Measurements from ENCODE around the gene NSD2.

DNA sequence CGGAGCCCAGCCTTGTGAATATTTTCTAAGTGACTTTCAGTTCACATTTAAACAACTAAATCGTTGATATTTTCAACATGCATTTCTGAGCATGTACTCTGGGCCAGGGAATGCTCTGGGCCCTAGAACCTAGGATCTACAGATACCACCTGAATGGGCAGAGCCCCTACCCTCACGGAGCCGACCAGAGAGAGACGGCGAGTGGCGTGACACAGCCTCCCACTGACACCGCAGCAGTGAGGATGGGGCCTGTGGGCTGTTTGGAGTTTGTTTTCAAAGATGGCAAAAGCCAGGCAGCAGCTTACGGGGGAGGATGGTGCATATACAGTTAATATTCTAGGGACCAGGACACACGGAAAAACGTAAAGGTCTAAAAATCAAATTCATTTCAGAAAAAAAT is 119.9 kb downstream of the NSD2 start:
- no peak for TF ChIP-seq CTCF (IDR thresholded peaks at IDR 0.05)
- TF ChIP-seq ZBTB43 (CRISPR knock-in tag; IDR thresholded peaks at IDR 0.05): no peak
- TF ChIP-seq USF1 (CRISPR knock-in tag; IDR thresholded peaks at IDR 0.05): no peak
- no peak for TF ChIP-seq TEAD4 (CRISPR knock-in tag; IDR thresholded peaks at IDR 0.05)
- TF ChIP-seq, protein P1, sequence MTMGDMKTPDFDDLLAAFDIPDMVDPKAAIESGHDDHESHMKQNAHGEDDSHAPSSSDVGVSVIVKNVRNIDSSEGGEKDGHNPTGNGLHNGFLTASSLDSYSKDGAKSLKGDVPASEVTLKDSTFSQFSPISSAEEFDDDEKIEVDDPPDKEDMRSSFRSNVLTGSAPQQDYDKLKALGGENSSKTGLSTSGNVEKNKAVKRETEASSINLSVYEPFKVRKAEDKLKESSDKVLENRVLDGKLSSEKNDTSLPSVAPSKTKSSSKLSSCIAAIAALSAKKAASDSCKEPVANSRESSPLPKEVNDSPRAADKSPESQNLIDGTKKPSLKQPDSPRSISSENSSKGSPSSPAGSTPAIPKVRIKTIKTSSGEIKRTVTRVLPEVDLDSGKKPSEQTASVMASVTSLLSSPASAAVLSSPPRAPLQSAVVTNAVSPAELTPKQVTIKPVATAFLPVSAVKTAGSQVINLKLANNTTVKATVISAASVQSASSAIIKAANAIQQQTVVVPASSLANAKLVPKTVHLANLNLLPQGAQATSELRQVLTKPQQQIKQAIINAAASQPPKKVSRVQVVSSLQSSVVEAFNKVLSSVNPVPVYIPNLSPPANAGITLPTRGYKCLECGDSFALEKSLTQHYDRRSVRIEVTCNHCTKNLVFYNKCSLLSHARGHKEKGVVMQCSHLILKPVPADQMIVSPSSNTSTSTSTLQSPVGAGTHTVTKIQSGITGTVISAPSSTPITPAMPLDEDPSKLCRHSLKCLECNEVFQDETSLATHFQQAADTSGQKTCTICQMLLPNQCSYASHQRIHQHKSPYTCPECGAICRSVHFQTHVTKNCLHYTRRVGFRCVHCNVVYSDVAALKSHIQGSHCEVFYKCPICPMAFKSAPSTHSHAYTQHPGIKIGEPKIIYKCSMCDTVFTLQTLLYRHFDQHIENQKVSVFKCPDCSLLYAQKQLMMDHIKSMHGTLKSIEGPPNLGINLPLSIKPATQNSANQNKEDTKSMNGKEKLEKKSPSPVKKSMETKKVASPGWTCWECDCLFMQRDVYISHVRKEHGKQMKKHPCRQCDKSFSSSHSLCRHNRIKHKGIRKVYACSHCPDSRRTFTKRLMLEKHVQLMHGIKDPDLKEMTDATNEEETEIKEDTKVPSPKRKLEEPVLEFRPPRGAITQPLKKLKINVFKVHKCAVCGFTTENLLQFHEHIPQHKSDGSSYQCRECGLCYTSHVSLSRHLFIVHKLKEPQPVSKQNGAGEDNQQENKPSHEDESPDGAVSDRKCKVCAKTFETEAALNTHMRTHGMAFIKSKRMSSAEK (CRISPR knock-in tag; IDR thresholded peaks at IDR 0.05; ENCODE audit: borderline replicate concordance): no peak
- no peak for TF ChIP-seq CREB1 (CRISPR knock-in tag; IDR thresholded peaks at IDR 0.05)
- TF ChIP-seq AFF4 (CRISPR knock-in tag; IDR thresholded peaks at IDR 0.05; ENCODE audit: borderline replicate concordance): no peak
- TF ChIP-seq ESRRA (CRISPR knock-in tag; IDR thresholded peaks at IDR 0.05; ENCODE audit: borderline replicate concordance): no peak
- no peak for TF ChIP-seq ARID4B (CRISPR knock-in tag; IDR thresholded peaks at IDR 0.05; ENCODE audit: borderline replicate concordance)
- TF ChIP-seq SMAD4 (CRISPR knock-in tag; IDR thresholded peaks at IDR 0.05): no peak
- TF ChIP-seq GABPB1 (CRISPR knock-in tag; IDR thresholded peaks at IDR 0.05): no peak
- no peak for TF ChIP-seq ELF4 (CRISPR knock-in tag; IDR thresholded peaks at IDR 0.05; ENCODE audit: low read depth)
- TF ChIP-seq, protein P2, sequence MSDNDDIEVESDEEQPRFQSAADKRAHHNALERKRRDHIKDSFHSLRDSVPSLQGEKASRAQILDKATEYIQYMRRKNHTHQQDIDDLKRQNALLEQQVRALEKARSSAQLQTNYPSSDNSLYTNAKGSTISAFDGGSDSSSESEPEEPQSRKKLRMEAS (CRISPR knock-in tag; IDR thresholded peaks at IDR 0.05): no peak

Data from WTC11 (cell line).